Liver (tissue), 9 donors: ENCODE measurements around the gene ZNF778. TPM values are rescaled to one million over a fixed set of nuclear protein-coding genes. Genes with fewer than 3 reads are reported as not detected.

Experiments
- DNase-seq: peaks from one replicate; pipeline ENCODE4 v3.0.0-alpha.2; 2017; ENCODE audit warnings: low spot score
- H3K27ac ChIP-seq, 2 donors: one replicate each; pipeline ENCODE4 v1.7.0; 2013; ENCODE audit warnings: inconsistent platforms in 2 of 2, low read length in 2 of 2, control low read depth in 1 of 2, low read depth in 1 of 2, mild to moderate bottlenecking in 1 of 2
- H3K27me3 ChIP-seq, 4 donors: one replicate each; pipeline versions ENCODE4 v1.6.1 to v1.7.0; 2013; ENCODE audit warnings: low read length in 3 of 4, inconsistent platforms in 1 of 4, mild to moderate bottlenecking in 1 of 4, moderate library complexity in 1 of 4; ENCODE audit not compliant: control insufficient read depth in 4 of 4, insufficient read depth in 4 of 4
- H3K36me3 ChIP-seq, 4 donors: one replicate each; pipeline versions ENCODE4 v1.6.1 to v1.7.0; 2013; ENCODE audit warnings: low read length in 3 of 4, mild to moderate bottlenecking in 3 of 4, low read depth in 1 of 4, moderate library complexity in 1 of 4; ENCODE audit not compliant: control insufficient read depth in 4 of 4, insufficient read depth in 3 of 4
- H3K4me1 ChIP-seq, 4 donors: one replicate each; pipeline versions ENCODE4 v1.6.1 to v1.7.0; 2013; ENCODE audit warnings: low read length in 3 of 4, mild to moderate bottlenecking in 3 of 4, moderate library complexity in 1 of 4; ENCODE audit not compliant: control insufficient read depth in 4 of 4, insufficient read depth in 4 of 4
- H3K4me3 ChIP-seq, 3 donors: one replicate each; pipeline versions ENCODE4 v1.6.1 to v1.7.0; 2013; ENCODE audit warnings: low read length in 3 of 3, control low read depth in 1 of 3, low read depth in 1 of 3, mild to moderate bottlenecking in 1 of 3
- H3K9ac ChIP-seq, 2 donors: one replicate each; pipeline ENCODE4 v1.7.0; 2013; ENCODE audit warnings: low read length in 2 of 2, mild to moderate bottlenecking in 2 of 2, moderate library complexity in 2 of 2, control low read depth in 1 of 2, low read depth in 1 of 2
- H3K9me3 ChIP-seq, 4 donors: one replicate each; pipeline versions ENCODE4 v1.6.1 to v1.7.0; 2013; ENCODE audit warnings: low read length in 3 of 4; ENCODE audit not compliant: control insufficient read depth in 4 of 4
- HNF4A ChIP-seq, 2 donors: conservative IDR thresholded peaks; 2 replicates each; pipeline ENCODE4 v1.6.1; 2016; ENCODE audit warnings: antibody characterized with exemption in 2 of 2, mild to moderate bottlenecking in 2 of 2
- HNF4G ChIP-seq: IDR thresholded peaks from 2 replicates; pipeline ENCODE4 v1.6.1; 2016; ENCODE audit warnings: antibody characterized with exemption
- JUND ChIP-seq, 2 donors: IDR thresholded peaks; 2 replicates each; pipeline ENCODE4 v1.6.1; 2016; ENCODE audit warnings: antibody characterized with exemption in 2 of 2
- RAD21 ChIP-seq, 2 donors: IDR thresholded peaks; 2 replicates each; pipeline ENCODE4 v1.6.1; 2016; ENCODE audit warnings: antibody characterized with exemption in 2 of 2, mild to moderate bottlenecking in 2 of 2
- REST ChIP-seq: IDR thresholded peaks from 2 replicates; pipeline ENCODE4 v1.6.1; 2016; ENCODE audit warnings: antibody characterized with exemption, mild to moderate bottlenecking
- RXRA ChIP-seq, 2 donors: IDR thresholded peaks; 2 replicates each; pipeline ENCODE4 v1.6.1; 2017 to 2018; ENCODE audit warnings: antibody characterized with exemption in 2 of 2, mild to moderate bottlenecking in 1 of 2
- ZBTB33 ChIP-seq: IDR thresholded peaks from 2 replicates; pipeline ENCODE4 v1.6.1; 2016; ENCODE audit warnings: antibody characterized with exemption
- WGBS: extraction: QIAGEN DNeasy Blood & Tissue Kit; methylation state at CpG from one replicate; pipeline ENCODE4 v1.1.7; 2013; 5-methylcytosine and 5-hydroxymethylcytosine counted together
- polyA plus RNA-seq, 2 donors: library from polyadenylated mRNA; stranded (reverse) in 1 of 2; unstranded in 1 of 2; fragments of 200-250 nt in 1 of 2; fragments of >200 nt in 1 of 2; fragmentation: Nextera tagmentation in 1 of 2; extraction: Ambion mirVana in 1 of 2; gene quantifications; one replicate each; pipeline versions ENCODE4 v1.2.1 to v1.2.3, GENCODE V29; 2013 to 2015
- total RNA-seq, 2 donors: library from RNA; depleted of rRNA; stranded (reverse); fragments of >200 nt; gene quantifications; one replicate each; pipeline ENCODE4 v1.2.3, GENCODE V29; 2014
- donor health status: healthy.
- donor health status: healthy.
- donor health status: healthy.
- donor health status: healthy.
- donor health status: healthy.

ZNF778 gene
- total and polyA plus RNA-seq, 4 donors = 0.75 to 9.2 (median 4.2) TPM

GRCh38 chr16:89175280-89176146 is 42.0 kb upstream of the ZNF778 start:
- H3K4me3 ChIP-seq = no peak overlapping the region
- no peaks in the 10 kb centered on the region for H3K27me3 ChIP-seq
- TF ChIP-seq REST (no peak), JUND (IDR thresholded peaks at IDR 0.05) (no peak), RAD21 (IDR thresholded peaks at IDR 0.05) (no peak), ZBTB33 (no peak)
- peaks cover 3 to 8% (median 4%) of the 10 kb centered on the region in 4 donors for H3K4me1 ChIP-seq
- WGBS = 67% methylated on average over 20 of the region's 20 CpGs
- no peak for DNase-seq
- no peaks in the 10 kb centered on the region for H3K36me3 ChIP-seq
- H3K9me3 ChIP-seq = no peaks in the 10 kb centered on the region
- H3K27ac ChIP-seq = no peak overlapping the region
- no peak overlapping the region for H3K9ac ChIP-seq

- no peak for DNase-seq
- Histone ChIP-seq H3K27ac (no peak overlapping the region), H3K4me1 (peaks cover 0 to 5% (median 0%) of the 10 kb centered on the region in 4 donors), H3K4me3 (no peak overlapping the region), H3K36me3 (no peaks in the 10 kb centered on the region), H3K9ac (no peak overlapping the region), H3K9me3 (no peaks in the 10 kb centered on the region), H3K27me3 (no peaks in the 10 kb centered on the region)
- no peak for TF ChIP-seq HNF4G
- TF ChIP-seq RXRA (IDR thresholded peaks at IDR 0.05) = no peak
- no peak for TF ChIP-seq HNF4A (conservative IDR thresholded peaks at IDR 0.05)
- TF ChIP-seq REST = no peak
- no peak for TF ChIP-seq ZBTB33
- WGBS = 82% methylated on average over 27 of the region's 27 CpGs
Observed at GRCh38 chr16:89176147-89176690, 41.3 kb upstream of the ZNF778 start.
